Panc1 (cell line): ENCODE data around the gene CHCHD6. TPM values are rescaled to one million over a fixed set of nuclear protein-coding genes. Genes with fewer than 3 reads are reported as not detected.
A peak's percentile ranks its signal among the peaks of the same experiment; 100 is the strongest.

Source experiments
- ATAC-seq: fragments of 200-7000 bp; cut with Tn5 transposase; 2 replicates; pipeline ENCODE4 v1.9.1; 2020; ENCODE audit warnings: mild to moderate bottlenecking, moderate library complexity
- BruUV-seq: library from RNA; stranded (reverse); fragments of 400-500 nt; replicated peaks from 2 replicates; lab custom pipeline; 2021; lab: Mats Ljungman, UMichigan
- CTCF ChIA-PET: fragments of 300-600 bp; sonication (Branson Sonifier 250); formaldehyde crosslinking; loops from one replicate; lab custom pipeline; 2022; ENCODE audit warnings: antibody characterized with exemption; lab: Charles Lee
- POLR2A ChIA-PET: fragments of 300-600 bp; sonication (Branson Sonifier 250); formaldehyde crosslinking; loops from one replicate; lab custom pipeline; 2022; ENCODE audit warnings: antibody characterized with exemption; lab: Charles Lee
- DNase-seq: peaks from one replicate; pipeline ENCODE4 v3.0.0-alpha.2; 2010; ENCODE audit warnings: low read depth, low spot score
- H3K27ac ChIP-seq: 2 replicates; pipeline ENCODE4 v1.5.1; 2011; ENCODE audit warnings: mild to moderate bottlenecking, low read length, inconsistent platforms
- H3K27me3 ChIP-seq: fragments of 200-500 bp; sonication (Bioruptor generic); 2 replicates; pipeline ENCODE4 v1.6.0; 2014; ENCODE audit warnings: low read length, inconsistent platforms; ENCODE audit not compliant: control insufficient read depth, insufficient read depth
- H3K36me3 ChIP-seq: fragments of 200-500 bp; sonication (Bioruptor generic); 2 replicates; pipeline ENCODE4 v1.5.1; 2014; ENCODE audit warnings: inconsistent platforms, mild to moderate bottlenecking, low read length, moderate library complexity; ENCODE audit not compliant: control insufficient read depth, insufficient read depth
- H3K4me1 ChIP-seq: 2 replicates; pipeline ENCODE4 v1.5.1; 2011; ENCODE audit warnings: inconsistent platforms, mild to moderate bottlenecking, low read length, moderate library complexity; ENCODE audit not compliant: control insufficient read depth, insufficient read depth
- H3K4me3 ChIP-seq, 2 experiments: 2 replicates each; pipeline ENCODE4 v1.5.1; 2011 to 2012; ENCODE audit warnings: low read depth in 2 of 2, low read length in 2 of 2, mild to moderate bottlenecking in 2 of 2, inconsistent platforms in 1 of 2, moderate library complexity in 1 of 2
- H3K9me3 ChIP-seq: fragments of 200-500 bp; sonication (Bioruptor generic); 2 replicates; pipeline ENCODE4 v1.5.1; 2014; ENCODE audit warnings: low read depth, mild to moderate bottlenecking, inconsistent platforms, low read length, moderate library complexity; ENCODE audit not compliant: control insufficient read depth, insufficient read depth
- CTCF ChIP-seq: fragments of 450-650 bp; IDR thresholded peaks from 2 replicates; pipeline ENCODE4 v1.5.1; 2017; ENCODE audit warnings: mild to moderate bottlenecking
- POLR2AphosphoS5 ChIP-seq: IDR thresholded peaks from 2 replicates; pipeline ENCODE4 v1.6.1; 2012; ENCODE audit warnings: mild to moderate bottlenecking, low read depth, low read length, moderate library complexity
- REST ChIP-seq, 2 experiments: IDR thresholded peaks; 2 replicates each; pipeline ENCODE4 v1.6.1; 2011 to 2012; ENCODE audit warnings: low read depth in 2 of 2, control low read depth in 1 of 2, low read length in 1 of 2, mild to moderate bottlenecking in 1 of 2, moderate library complexity in 1 of 2; ENCODE audit not compliant: insufficient read depth in 1 of 2
- SIN3A ChIP-seq: IDR thresholded peaks from 2 replicates; pipeline ENCODE4 v1.6.1; 2012; ENCODE audit warnings: low read depth, mild to moderate bottlenecking, low read length, moderate library complexity, borderline replicate concordance; ENCODE audit not compliant: insufficient read depth
- TCF7L2 ChIP-seq: IDR thresholded peaks from 2 replicates; pipeline ENCODE4 v1.6.1; 2011; ENCODE audit warnings: mild to moderate bottlenecking, low read depth, low read length, inconsistent platforms
- in situ Hi-C: cut with HindIII; loops from 2 replicates; pipeline ENCODE4 v1.10.0; 2016; ENCODE audit warnings: low sequenced_read_pairs, low pct_unique_long_range_greater_than_20kb
- intact Hi-C: fragments of 100-400 bp; cut with micrococcal nuclease; formaldehyde crosslinking; loops from one replicate; pipeline ENCODE4 v1.10.0; 2022; ENCODE audit not compliant: unreplicated experiment
- total RNA-seq: library from RNA; stranded (reverse); gene quantifications from one replicate; pipeline ENCODE4 v1.2.1, GENCODE V29; 2021; ENCODE audit not compliant: unreplicated experiment

The CHCHD6 gene
- total RNA-seq, 1 experiment from 2014 or later, result 31.5 TPM

GRCh38 chr3:126691765-126692164 lies 12.3 kb upstream of the CHCHD6 start:
- no peaks in the 10 kb centered on the region for H3K36me3 ChIP-seq
- ChIA-PET CTCF (no interaction called here), POLR2A (no interaction called here)
- H3K27me3 ChIP-seq, result 0 out of 2 replicates have a peak, but pooled peaks cover 2% of the 10 kb centered on the region
- H3K27ac ChIP-seq, result no peak overlapping the region
- BruUV-seq, result no TSS peak
- H3K4me3 ChIP-seq, result no peak overlapping the region
- DNase-seq, result no peak
- H3K9me3 ChIP-seq, result no peaks in the 10 kb centered on the region
- TF ChIP-seq SIN3A, result no peak
- no peak for TF ChIP-seq CTCF
- no peak for TF ChIP-seq REST (IDR thresholded peaks at IDR 0.05; ENCODE audit: insufficient read depth in 1 of 2, low read depth in 2 of 2, low read length in 1 of 2)
- no peak for TF ChIP-seq TCF7L2
- TF ChIP-seq POLR2AphosphoS5, result no peak
- in situ Hi-C loops (no loop called here), intact Hi-C loops (no loop called here)
- ATAC-seq, result no peak
- no peaks in the 10 kb centered on the region for H3K4me1 ChIP-seq

GRCh38 chr3:126692858-126693257 lies 11.2 kb upstream of the CHCHD6 start:
- in situ Hi-C loops (no loop called here), intact Hi-C loops (no loop called here)
- Histone ChIP-seq H3K27me3 (0 out of 2 replicates have a peak, but pooled peaks cover 2% of the 10 kb centered on the region), H3K4me3 (no peak overlapping the region), H3K4me1 (no peaks in the 10 kb centered on the region), H3K9me3 (no peaks in the 10 kb centered on the region), H3K36me3 (no peaks in the 10 kb centered on the region), H3K27ac (no peak overlapping the region)
- no peak for DNase-seq
- ChIA-PET CTCF (no interaction called here), POLR2A (no interaction called here)
- ATAC-seq, result peak; percentile 70; the same call in 1 of the 2 replicates
- no peak for TF ChIP-seq POLR2AphosphoS5
- no peak for TF ChIP-seq REST (IDR thresholded peaks at IDR 0.05; ENCODE audit: insufficient read depth in 1 of 2, low read depth in 2 of 2, low read length in 1 of 2)
- TF ChIP-seq CTCF, result no peak
- no TSS peak for BruUV-seq
